K562 (cell line): Measurements from ENCODE around the gene OR2A14. TPM values are rescaled to one million over a fixed set of nuclear protein-coding genes. Genes with fewer than 3 reads are reported as not detected.

Experiments
- ATAC-seq: fragments of 200-7000 bp; cut with Tn5 transposase; 3 replicates; pipeline ENCODE4 v1.9.1; 2020; ENCODE audit warnings: moderate library complexity
- BruUV-seq: library from RNA; stranded (reverse); fragments of 400-500 nt; replicated peaks from 2 replicates; lab custom pipeline; 2021; lab: Mats Ljungman, UMichigan
- CTCF ChIA-PET: fragments of 300-600 bp; formaldehyde crosslinking; extraction: SDS; loops from one replicate; lab custom pipeline; 2021; ENCODE audit warnings: low intra/inter-chr PET ratio; lab: Yijun Ruan, JAX
- POLR2A ChIA-PET: fragments of 300-600, 350-650 bp; sonication (Branson Sonifier 250); formaldehyde crosslinking; extraction: SDS; loops from one replicate; lab custom pipeline; 2021; ENCODE audit warnings: antibody characterized with exemption, inconsistent platforms; lab: Yijun Ruan, JAX
- DNase-seq, 4 experiments: peaks; one replicate each; pipeline versions ENCODE4 v3.0.0 to v3.0.0-alpha.2; 2011 to 2018; ENCODE audit warnings: low spot score in 3 of 4, mixed read lengths in 3 of 4; ENCODE audit errors: extremely low read depth in 1 of 4
- FAIRE-seq: peaks from 2 replicates; lab custom pipeline; 2011; peaks lifted over from hg19 to GRCh38; lab: Jason Lieb, UNC
- H2AFZ ChIP-seq: 2 replicates; pipeline ENCODE4 v1.6.0; 2011; ENCODE audit warnings: low read depth, low read length, control low read depth, inconsistent platforms
- H3K27ac ChIP-seq: fragments of 200-600 bp; 3 replicates; pipeline ENCODE4 v1.8.0; 2011; ENCODE audit warnings: low read depth, mild to moderate bottlenecking, control low read depth, inconsistent platforms, low read length, moderate library complexity, mixed read lengths; ENCODE audit errors: extremely low read depth
- H3K27me3 ChIP-seq, 2 experiments: fragments of 300-600 bp in 1 of 2; 2 replicates in 1 of 2; 3 replicates in 1 of 2; pipeline versions ENCODE4 v1.6.0 to v1.8.0; 2011; ENCODE audit warnings: inconsistent platforms in 2 of 2, low read length in 2 of 2, mild to moderate bottlenecking in 1 of 2, mixed read lengths in 1 of 2, moderate library complexity in 1 of 2; ENCODE audit not compliant: control insufficient read depth in 2 of 2, insufficient read depth in 2 of 2
- H3K36me3 ChIP-seq: fragments of 300-600 bp; 3 replicates; pipeline ENCODE4 v1.8.0; 2011; ENCODE audit warnings: mild to moderate bottlenecking, low read length, inconsistent platforms; ENCODE audit not compliant: control insufficient read depth, insufficient read depth
- H3K4me1 ChIP-seq, 2 experiments: fragments of 200-600 bp in 1 of 2; replicated peaks in 1 of 2; 2 replicates in 1 of 2; 3 replicates in 1 of 2; pipeline versions ENCODE4 v1.5.1 to v1.8.0; 2011; ENCODE audit warnings: inconsistent platforms in 2 of 2, low read length in 2 of 2, mild to moderate bottlenecking in 1 of 2, mixed read lengths in 1 of 2, moderate library complexity in 1 of 2; ENCODE audit not compliant: control insufficient read depth in 2 of 2, insufficient read depth in 2 of 2
- H3K4me2 ChIP-seq: 2 replicates; pipeline ENCODE4 v1.6.1; 2011; ENCODE audit warnings: low read length, control low read depth, inconsistent platforms, mixed read lengths; ENCODE audit not compliant: insufficient read depth
- H3K4me3 ChIP-seq: fragments of 200-600 bp; sonication (generic), shearing (Covaris generic); 2 replicates; pipeline ENCODE4 v1.5.1; 2016; ENCODE audit warnings: control low read depth, inconsistent platforms
- H3K79me2 ChIP-seq: fragments of 200-600 bp; 3 replicates; pipeline ENCODE4 v1.8.0; 2011; ENCODE audit warnings: low read length, inconsistent platforms; ENCODE audit not compliant: control insufficient read depth, insufficient read depth
- H3K9ac ChIP-seq, 2 experiments: 2 replicates each; pipeline versions ENCODE4 v1.6.0 to v1.6.1; 2011; ENCODE audit warnings: low read depth in 2 of 2, low read length in 2 of 2, control low read depth in 1 of 2, inconsistent platforms in 1 of 2, mild to moderate bottlenecking in 1 of 2, mixed read lengths in 1 of 2; ENCODE audit not compliant: insufficient read depth in 1 of 2
- H3K9me1 ChIP-seq: one replicate; pipeline ENCODE4 v1.6.0; 2011; ENCODE audit warnings: inconsistent platforms, mild to moderate bottlenecking, low read length, moderate library complexity; ENCODE audit not compliant: control insufficient read depth, insufficient read depth
- H3K9me3 ChIP-seq: replicated peaks from 2 replicates; pipeline ENCODE4 v1.5.1; 2011; ENCODE audit warnings: low read depth, low read length, inconsistent platforms; ENCODE audit not compliant: control insufficient read depth, insufficient read depth
- H4K20me1 ChIP-seq: replicated peaks from 2 replicates; pipeline ENCODE4 v1.6.1; 2011; ENCODE audit warnings: low read length, inconsistent platforms, mixed read lengths; ENCODE audit not compliant: control insufficient read depth, insufficient read depth
- BRD4 ChIP-seq: fragments of 200-600 bp; sonication (generic); IDR thresholded peaks from 2 replicates; pipeline ENCODE4 v1.6.1; 2017; ENCODE audit warnings: inconsistent platforms
- FOSL1 ChIP-seq: fragments of 200-800 bp; sonication (Bioruptor generic); conservative IDR thresholded peaks from 2 replicates; pipeline ENCODE4 v1.6.1; 2016; ENCODE audit warnings: missing genetic modification characterization, missing compliant biosample characterization
- HMG20B ChIP-seq: fragments of 250-450 bp; sonication (Bioruptor Pico); IDR thresholded peaks from 2 replicates; pipeline ENCODE4 v1.5.0; 2021; ENCODE audit warnings: mild to moderate bottlenecking
- PML ChIP-seq: IDR thresholded peaks from 2 replicates; pipeline ENCODE4 v1.6.1; 2012; ENCODE audit warnings: low read length, inconsistent platforms
- POLR2AphosphoS5 ChIP-seq: IDR thresholded peaks from 2 replicates; pipeline ENCODE4 v1.6.1; 2011; ENCODE audit warnings: mild to moderate bottlenecking, low read depth, low read length, moderate library complexity; ENCODE audit not compliant: control insufficient read depth, insufficient read depth
- SREBF1 ChIP-seq: fragments of 150-350 bp; IDR thresholded peaks from 2 replicates; pipeline ENCODE4 v1.6.1; 2014; ENCODE audit warnings: antibody characterized with exemption, low read depth, low read length, borderline replicate concordance
- TBL1XR1 ChIP-seq, 2 experiments: IDR thresholded peaks; 2 replicates each; pipeline ENCODE4 v1.6.1; 2012; ENCODE audit warnings: improper control_type of control experiment in 2 of 2, low read length in 2 of 2, mild to moderate bottlenecking in 1 of 2
- TCF15 ChIP-seq: fragments of 250-450 bp; sonication (Bioruptor Pico); IDR thresholded peaks from 2 replicates; pipeline ENCODE4 v1.8.0; 2022; ENCODE audit warnings: moderate library complexity, mild to moderate bottlenecking, inconsistent platforms
- TEAD2 ChIP-seq: fragments of 450-650 bp; IDR thresholded peaks from 2 replicates; pipeline ENCODE4 v1.6.1; 2016; ENCODE audit warnings: missing genetic modification characterization, control low read depth, missing compliant biosample characterization
- ZNF277 ChIP-seq: fragments of 250-450 bp; sonication (Bioruptor Pico); IDR thresholded peaks from 2 replicates; pipeline ENCODE4 v1.8.0; 2022; ENCODE audit warnings: inconsistent platforms, mild to moderate bottlenecking, moderate library complexity, borderline replicate concordance
- ZNF398 ChIP-seq: fragments of 250-450 bp; sonication (Bioruptor Pico); IDR thresholded peaks from 2 replicates; pipeline ENCODE4 v1.8.0; 2021; ENCODE audit warnings: moderate library complexity, mild to moderate bottlenecking, inconsistent platforms
- ZNF609 ChIP-seq: sonication (generic); formaldehyde crosslinking; IDR thresholded peaks from 2 replicates; pipeline ENCODE4 v1.8.1; 2023; ENCODE audit warnings: missing genetic modification reagents, mild to moderate bottlenecking, borderline replicate concordance
- WGBS: fragments of 100-300 bp; shearing (Covaris generic); methylation state at CpG from one replicate; pipeline ENCODE4 v1.1.6; 2016; ENCODE audit warnings: low coverage, mixed read lengths; ENCODE audit not compliant: insufficient coverage; ENCODE audit errors: missing lambda C conversion rate; 5-methylcytosine and 5-hydroxymethylcytosine counted together
- in situ Hi-C: fragments of 300-500 bp; cut with MboI; formaldehyde crosslinking; loops from 4 replicates; pipeline ENCODE4 v1.15.0; 2018; ENCODE audit warnings: inconsistent platforms, mixed read lengths
- intact Hi-C: fragments of 100-400 bp; cut with micrococcal nuclease; formaldehyde crosslinking; loops from 2 replicates; pipeline ENCODE4 v1.14.2; 2022
- polyA plus RNA-seq, 8 experiments: library from polyadenylated mRNA; depleted of rRNA in 4 of 8; stranded (reverse) in 5 of 8; unstranded in 3 of 8; fragments of >200 nt; fragmentation: Nextera tagmentation in 2 of 8; fragmentation: Illumina TruSeq in 1 of 8; extraction: Ambion mirVana in 2 of 8; extraction: Trizol in 1 of 8; gene quantifications; 2 replicates each; pipeline versions ENCODE4 v1.2.1 to v1.2.3, GENCODE V29; 2011 to 2014; ENCODE audit warnings: inconsistent platforms in 1 of 8, missing spikeins in 1 of 8
- total RNA-seq, 7 experiments: library from RNA; depleted of rRNA in 6 of 7; stranded (reverse); fragments of >200 nt in 6 of 7; fragmentation: Illumina TruSeq in 2 of 7; extraction: Trizol in 2 of 7; gene quantifications; 2 replicates each; pipeline versions ENCODE4 v1.2.1 to v1.2.3, GENCODE V29; 2011 to 2021; ENCODE audit warnings: low replicate concordance in 1 of 7

The OR2A14 gene
- total and polyA plus RNA-seq, 9 of the 15 experiments (the other 6 are each of a cell fraction or from before 2014, with no cell fraction given), result not detected

- CTCF ChIA-PET, result no interaction called here
- no peak overlapping the region for H2AFZ ChIP-seq
- BruUV-seq, result no TSS peak
- DNase-seq, result no peak
- no peak overlapping the region for H3K4me3 ChIP-seq
- no peaks in the 10 kb centered on the region for H3K36me3 ChIP-seq
- H4K20me1 ChIP-seq, result no peaks in the 10 kb centered on the region
- H3K4me2 ChIP-seq, result no peak overlapping the region
- H3K79me2 ChIP-seq, result no peaks in the 10 kb centered on the region
- POLR2A ChIA-PET, result interaction anchor here (0.6 kb wide), 1 partner anchor 236 kb away, joined by 4 read pairs; no protein-coding TSS in a partner anchor
- no peaks in the 10 kb centered on the region for H3K9me3 ChIP-seq
- H3K4me1 ChIP-seq, result no peaks in the 10 kb centered on the region
- no peak for FAIRE-seq
- WGBS, result 0% methylated on average over 5 of the region's 5 CpGs
- intact Hi-C loops, result loop anchor here (10.0 kb wide), 1 partner anchor 220 kb away; no protein-coding TSS in a partner anchor
- H3K27me3 ChIP-seq, result no peaks in the 10 kb centered on the region
- H3K9me1 ChIP-seq, result no peaks in the 10 kb centered on the region
- H3K27ac ChIP-seq, result no peak overlapping the region
- in situ Hi-C loops, result loop anchor here (25.0 kb wide), 1 partner anchor 163 kb away; no protein-coding TSS in a partner anchor
- ATAC-seq, result no peak
- H3K9ac ChIP-seq, result no peak overlapping the region
- no peak for TF ChIP-seq ZNF277 (CRISPR knock-in tag)
- no peak for TF ChIP-seq TCF15 (CRISPR knock-in tag)
- TF ChIP-seq ZNF609 (CRISPR knock-in tag), result no peak
- no peak for TF ChIP-seq BRD4
- no peak for TF ChIP-seq POLR2AphosphoS5
- no peak for TF ChIP-seq FOSL1 (tag)
- no peak for TF ChIP-seq HMG20B (CRISPR knock-in tag)
- TF ChIP-seq PML, result no peak
- TF ChIP-seq TEAD2 (tag), result no peak
- TF ChIP-seq SREBF1, result no peak
- TF ChIP-seq ZNF398 (CRISPR knock-in tag), result no peak
- no peak for TF ChIP-seq TBL1XR1 (IDR thresholded peaks at IDR 0.05; ENCODE audit: low read length in 2 of 2)
Measured at GRCh38 chr7:144174613-144175012, 51.6 kb downstream of the OR2A14 start.
